ENCODE measurements around the gene TMEM132C. TPM values are rescaled to one million over a fixed set of nuclear protein-coding genes. Genes with fewer than 3 reads are reported as not detected.

TMEM132C gene
- total and polyA plus RNA-seq, 2 of the 4 experiments (the other 2 are of a cell fraction): not detected

DNA sequence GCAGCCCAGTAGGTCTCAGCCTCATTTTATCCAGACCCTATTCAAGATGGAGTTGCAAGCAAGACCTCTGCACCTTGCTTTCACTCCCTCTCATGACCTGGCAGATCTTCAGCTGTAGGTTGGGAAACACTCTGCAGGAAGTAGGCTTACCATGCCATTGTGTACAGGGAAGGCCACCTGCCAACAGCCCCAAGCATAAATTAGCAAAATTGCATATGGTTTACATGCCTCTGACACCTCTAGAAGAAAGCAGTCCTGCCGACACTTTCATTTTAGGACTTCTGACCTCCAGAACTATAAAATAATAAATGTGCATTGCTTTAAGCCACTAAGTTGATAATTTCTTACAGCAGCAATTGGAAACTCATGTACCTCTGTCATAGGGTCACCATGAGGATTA lies 459.9 kb downstream of the TMEM132C start:
- no peak overlapping the region for H2AK5ac ChIP-seq (ENCODE audit: low read depth, low read length)
- CTCF ChIA-PET: no interaction called here
- POLR2A ChIA-PET (ENCODE audit: unreplicated experiment): no interaction called here
- no peak overlapping the region for H2BK15ac ChIP-seq (ENCODE audit: low read depth, low read length)
- H2AFZ ChIP-seq (replicated peaks; ENCODE audit: low read length, poor library complexity): no peak overlapping the region
- H3K9me1 ChIP-seq (ENCODE audit: insufficient read depth, low read length): no peaks in the 10 kb centered on the region
- no peak overlapping the region for H2BK20ac ChIP-seq (ENCODE audit: low read depth, low read length)
- no peak overlapping the region for H2AK9ac ChIP-seq (replicated peaks; ENCODE audit: low read depth, low read length, poor library complexity)
- H3K79me1 ChIP-seq (ENCODE audit: low read depth in 1 of 2, low read length in 2 of 2): no peaks in the 10 kb centered on the region
- no peak overlapping the region for H4K8ac ChIP-seq (ENCODE audit: low read depth in 2 of 2, low read length in 2 of 2)
- no TSS peak for BruUV-seq (replicated peaks)
- TF ChIP-seq SMC3 (IDR thresholded peaks at IDR 0.05; ENCODE audit: low read depth, low read length) (no peak), NFE2L2 (IDR thresholded peaks at IDR 0.05; ENCODE audit: low read depth, low read length) (no peak), FOS (IDR thresholded peaks at IDR 0.05; ENCODE audit: low read depth, low read length) (no peak), BHLHE40 (IDR thresholded peaks at IDR 0.05; ENCODE audit: low read depth, low read length) (no peak), POLR2A (IDR thresholded peaks at IDR 0.05; ENCODE audit: low read depth, low read length) (no peak), RCOR1 (IDR thresholded peaks at IDR 0.05; ENCODE audit: insufficient replicate concordance, low read length) (no peak), RFX5 (IDR thresholded peaks at IDR 0.05; ENCODE audit: low read depth, low read length) (no peak)
- TF ChIP-seq, protein P1, sequence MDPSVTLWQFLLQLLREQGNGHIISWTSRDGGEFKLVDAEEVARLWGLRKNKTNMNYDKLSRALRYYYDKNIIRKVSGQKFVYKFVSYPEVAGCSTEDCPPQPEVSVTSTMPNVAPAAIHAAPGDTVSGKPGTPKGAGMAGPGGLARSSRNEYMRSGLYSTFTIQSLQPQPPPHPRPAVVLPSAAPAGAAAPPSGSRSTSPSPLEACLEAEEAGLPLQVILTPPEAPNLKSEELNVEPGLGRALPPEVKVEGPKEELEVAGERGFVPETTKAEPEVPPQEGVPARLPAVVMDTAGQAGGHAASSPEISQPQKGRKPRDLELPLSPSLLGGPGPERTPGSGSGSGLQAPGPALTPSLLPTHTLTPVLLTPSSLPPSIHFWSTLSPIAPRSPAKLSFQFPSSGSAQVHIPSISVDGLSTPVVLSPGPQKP (IDR thresholded peaks at IDR 0.05; ENCODE audit: borderline replicate concordance, low read depth, low read length): no peak
- ATAC-seq (ENCODE audit: low read depth) (no peak), DNase-seq (no peak)
- no peak overlapping the region for H3K56ac ChIP-seq (ENCODE audit: extremely low read depth, insufficient read depth, low read length)
- H3K4me1 ChIP-seq (ENCODE audit: control insufficient read depth, insufficient read depth, low read length): no peaks in the 10 kb centered on the region
- no peak overlapping the region for H2BK5ac ChIP-seq (ENCODE audit: low read depth, low read length, poor library complexity, severe bottlenecking)
- H2BK120ac ChIP-seq (ENCODE audit: low read depth, low read length): no peak overlapping the region
- no peak overlapping the region for H3K23ac ChIP-seq (ENCODE audit: low read depth, low read length)
- H4K91ac ChIP-seq (ENCODE audit: insufficient read depth, low read depth, low read length): no peak overlapping the region
- H4K20me1 ChIP-seq (ENCODE audit: insufficient read depth, low read length): no peaks in the 10 kb centered on the region
- H3K4ac ChIP-seq (ENCODE audit: low read depth, low read length): no peak overlapping the region
- no peak overlapping the region for H4K5ac ChIP-seq (ENCODE audit: low read depth, low read length)
- in situ Hi-C loops (cut with MboI; ENCODE audit: low sequenced_read_pairs): no loop called here
- no CpG with 5 or more reads among the region's 1 CpG for WGBS, 2 experiments (ENCODE audit: extremely low coverage in 2 of 2, insufficient read length in 1 of 2)
- H3K9ac ChIP-seq (ENCODE audit: low read depth, low read length): no peak overlapping the region
- no peaks in the 10 kb centered on the region for H3K36me3 ChIP-seq (ENCODE audit: control insufficient read depth, insufficient read depth, low read length)
- H3K18ac ChIP-seq (ENCODE audit: low read depth, low read length): no peak overlapping the region
- peaks cover 30% of the 10 kb centered on the region for H3K9me3 ChIP-seq (ENCODE audit: control insufficient read depth, insufficient read depth, low read length)
- no peak overlapping the region for H3K4me2 ChIP-seq (ENCODE audit: low read depth, low read length)
- no peak overlapping the region for H3K27ac ChIP-seq (ENCODE audit: insufficient read depth, low read length)
- intact Hi-C loops (cut with micrococcal nuclease): no loop called here
- no peak overlapping the region for H3K14ac ChIP-seq (replicated peaks; ENCODE audit: low read depth, low read length)
- no peaks in the 10 kb centered on the region for H3K27me3 ChIP-seq (ENCODE audit: control insufficient read depth, insufficient read depth, low read length)
- H3K4me3 ChIP-seq (ENCODE audit: insufficient read depth, low read depth, low read length): no peak overlapping the region
- dilution Hi-C loops (cut with HindIII; ENCODE audit: low sequenced_read_pairs, unreplicated experiment): no loop called here

All from IMR-90 (cell line).